GM19397 (cell line): ENCODE data around the gene SMCR8.
A peak's percentile ranks its signal among the peaks of the same experiment; 100 is the strongest.
"Not testable (repeated sequence)": the region's sequence is repeated elsewhere in the genome, so short reads cannot be mapped to it uniquely, and the experiment has no call there.

ENCODE experiments used
- ATAC-seq: cut with Tn5 transposase; IDR thresholded peaks from one replicate; pipeline ENCODE4 v1.9.1; 2021; ENCODE audit warnings: mild to moderate bottlenecking, moderate library complexity; ENCODE audit not compliant: unreplicated experiment

The SMCR8 gene

GRCh38 chr17:18314731-18315561, at the start of gene SMCR8, which contains the start of gene TOP3A:
TSS of gene SMCR8 (plus strand) at chr17:18315293. CDS start at chr17:18315790, 497 bp downstream.
TSS of gene TOP3A (minus strand) at chr17:18314994. CDS start at chr17:18314778, 216 bp downstream.
- ATAC-seq: peak; percentile 82

GRCh38 chr17:18267366-18267765, 47.7 kb upstream of the SMCR8 start:
- ATAC-seq: no peak

- ATAC-seq: no peak
Observed at GRCh38 chr17:18267927-18268711, 47.0 kb upstream of the SMCR8 start.

GRCh38 chr17:18270046-18270931, 44.8 kb upstream of the SMCR8 start:
- no peak for ATAC-seq

- ATAC-seq: no peak
Observed at GRCh38 chr17:18277076-18277475, 38.0 kb upstream of the SMCR8 start.

- no peak for ATAC-seq
Observed at GRCh38 chr17:18278867-18279266, 36.2 kb upstream of the SMCR8 start.

GRCh38 chr17:18280249-18280648, 34.8 kb upstream of the SMCR8 start:
- ATAC-seq: no peak

- ATAC-seq: no peak
Observed at GRCh38 chr17:18280766-18281371, 34.2 kb upstream of the SMCR8 start.

GRCh38 chr17:18281788-18282187, 33.3 kb upstream of the SMCR8 start:
- ATAC-seq: no peak

- ATAC-seq: no peak
Observed at GRCh38 chr17:18285296-18285695, 29.8 kb upstream of the SMCR8 start.

- no peak for ATAC-seq
Observed at GRCh38 chr17:18291718-18292540, 23.2 kb upstream of the SMCR8 start.

- ATAC-seq: not testable (repeated sequence)
Observed at GRCh38 chr17:18298061-18298460, 17.0 kb upstream of the SMCR8 start.

GRCh38 chr17:18300725-18301480, 14.2 kb upstream of the SMCR8 start:
- ATAC-seq: no peak

GRCh38 chr17:18303206-18303605, 11.9 kb upstream of the SMCR8 start:
- ATAC-seq: not testable (repeated sequence)

GRCh38 chr17:18309202-18309601, 5.9 kb upstream of the SMCR8 start:
- no peak for ATAC-seq

GRCh38 chr17:18314059-18314730, 898 bp upstream of the SMCR8 start:
- no peak for ATAC-seq

GRCh38 chr17:18315562-18315922, 449 bp downstream of the SMCR8 start:
- no peak for ATAC-seq

- no peak for ATAC-seq
Observed at GRCh38 chr17:18315961-18316360, 868 bp downstream of the SMCR8 start.
